ENCODE data around the gene SPHK2.

The SPHK2 gene

DNA sequence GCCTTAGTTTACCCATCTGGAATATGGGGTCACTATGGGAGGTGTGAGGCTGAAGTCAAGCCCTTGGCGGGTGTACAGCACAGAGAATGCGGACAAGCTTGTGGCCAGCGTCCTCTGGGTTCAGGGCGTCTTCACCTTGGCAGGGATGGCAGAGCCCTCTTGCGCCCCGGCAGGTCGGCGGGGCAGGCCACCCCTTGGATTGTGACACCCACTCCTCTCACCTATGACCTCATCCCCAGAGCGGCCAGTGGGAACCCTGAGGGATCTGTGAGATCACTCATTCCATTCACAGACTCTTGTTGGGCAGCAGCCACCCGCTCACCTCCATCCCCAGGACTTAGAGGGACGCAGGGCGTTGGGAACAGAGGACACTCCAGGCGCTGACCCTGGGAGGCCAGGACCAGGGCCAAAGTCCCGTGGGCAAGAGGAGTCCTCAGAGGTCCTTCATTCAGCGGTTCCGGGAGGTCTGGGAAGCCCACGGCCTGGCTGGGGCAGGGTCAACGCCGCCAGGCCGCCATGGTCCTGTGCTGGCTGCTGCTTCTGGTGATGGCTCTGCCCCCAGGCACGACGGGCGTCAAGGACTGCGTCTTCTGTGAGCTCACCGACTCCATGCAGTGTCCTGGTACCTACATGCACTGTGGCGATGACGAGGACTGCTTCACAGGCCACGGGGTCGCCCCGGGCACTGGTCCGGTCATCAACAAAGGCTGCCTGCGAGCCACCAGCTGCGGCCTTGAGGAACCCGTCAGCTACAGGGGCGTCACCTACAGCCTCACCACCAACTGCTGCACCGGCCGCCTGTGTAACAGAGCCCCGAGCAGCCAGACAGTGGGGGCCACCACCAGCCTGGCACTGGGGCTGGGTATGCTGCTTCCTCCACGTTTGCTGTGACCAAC lies 12.6 kb upstream of the SPHK2 start, which contains the start of gene SPACA4:
Gene SPACA4, plus strand, starts transcription at position 280 of the 896 bp plus-strand sequence. Its CDS starts 237 bp downstream, at position 517.
- no peak for DNase-seq

DNA sequence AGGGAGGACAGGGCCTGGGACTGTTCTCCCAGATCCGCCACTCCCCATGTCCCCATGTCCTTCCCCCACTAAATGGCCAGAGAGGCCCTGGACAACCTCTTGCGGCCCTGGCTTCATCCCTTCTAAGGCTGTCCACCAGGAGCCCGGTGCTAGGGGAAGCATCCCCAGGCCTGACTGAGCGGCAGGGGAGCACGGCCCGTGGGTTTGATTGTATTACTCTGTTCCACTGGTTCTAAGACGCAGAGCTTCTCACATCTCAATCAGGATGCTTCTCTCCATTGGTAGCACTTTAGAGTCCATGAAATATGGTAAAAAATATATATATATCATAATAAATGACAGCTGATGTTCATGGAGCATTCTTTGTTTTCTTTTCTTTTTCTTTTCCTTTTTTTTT lies 11.9 kb upstream of the SPHK2 start:
- DNase-seq = no peak

DNA sequence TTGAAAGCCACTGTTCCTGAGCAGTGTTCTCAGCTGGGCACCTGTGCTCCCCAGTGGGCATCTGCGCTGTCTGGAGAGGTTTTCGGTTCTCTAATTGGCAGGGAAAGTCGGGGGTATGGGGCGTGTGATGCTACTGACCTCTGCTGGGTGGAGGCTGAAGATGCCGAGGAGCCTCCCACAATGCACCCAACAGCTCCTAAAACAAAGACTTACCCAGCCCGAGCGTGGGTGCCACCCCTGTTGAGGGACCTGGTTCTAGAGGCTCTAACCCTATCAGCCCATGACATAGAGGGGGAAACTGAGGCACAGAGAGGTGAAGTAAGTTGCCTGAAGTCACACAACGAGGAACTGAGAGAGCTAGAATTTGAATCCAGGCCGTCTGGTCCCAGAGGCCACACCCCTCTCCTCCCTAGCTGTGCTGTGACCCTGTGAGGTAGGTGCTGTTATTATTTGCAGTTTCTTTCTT lies 10.5 kb upstream of the SPHK2 start:
- peak; percentile 57 for DNase-seq

GRCh38 chr19:48609571-48610108 lies 9.7 kb upstream of the SPHK2 start:
- DNase-seq = no peak

- DNase-seq = no peak
These were observed 7.4 kb upstream of the SPHK2 start for GRCh38 chr19:48611872-48612271.

- no peak for DNase-seq
These were observed 6.1 kb upstream of the SPHK2 start for GRCh38 chr19:48613024-48613851.

DNA sequence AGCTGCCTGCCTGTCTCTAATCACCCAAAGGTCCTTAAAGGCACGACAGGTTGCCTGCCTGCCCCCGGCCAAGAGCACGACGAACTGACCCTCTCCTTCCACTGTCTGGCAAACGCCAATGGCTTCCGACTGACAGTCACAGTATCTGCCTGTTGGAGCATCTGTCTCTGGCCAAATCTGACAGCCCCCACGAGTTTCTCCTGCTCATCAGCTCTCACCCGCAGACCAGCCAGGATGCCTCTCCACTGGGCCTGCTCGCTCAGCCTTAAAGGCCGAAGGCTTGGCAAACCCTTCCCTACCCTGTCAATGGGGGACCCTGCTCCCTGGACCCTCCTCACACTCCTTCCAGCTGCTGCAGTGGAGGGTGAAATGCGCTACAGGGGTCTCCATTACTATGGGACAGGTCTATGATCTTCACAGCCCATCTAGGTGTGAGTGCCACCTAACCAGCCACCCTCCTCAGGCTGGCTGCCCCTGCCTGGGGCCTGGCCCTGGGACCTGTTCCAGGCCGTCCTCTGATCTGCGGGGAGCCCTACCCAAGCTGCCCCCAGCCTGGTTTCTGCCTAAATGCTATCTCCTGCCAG lies 5.4 kb upstream of the SPHK2 start:
- DNase-seq = peak; percentile 55

GRCh38 chr19:48614436-48615230 lies 4.7 kb upstream of the SPHK2 start, which contains the start of gene FAM83E:
Gene FAM83E (minus strand): TSS chr19:48615076. CDS start chr19:48613372, 1,704 bp downstream.
- no peak for DNase-seq

DNA sequence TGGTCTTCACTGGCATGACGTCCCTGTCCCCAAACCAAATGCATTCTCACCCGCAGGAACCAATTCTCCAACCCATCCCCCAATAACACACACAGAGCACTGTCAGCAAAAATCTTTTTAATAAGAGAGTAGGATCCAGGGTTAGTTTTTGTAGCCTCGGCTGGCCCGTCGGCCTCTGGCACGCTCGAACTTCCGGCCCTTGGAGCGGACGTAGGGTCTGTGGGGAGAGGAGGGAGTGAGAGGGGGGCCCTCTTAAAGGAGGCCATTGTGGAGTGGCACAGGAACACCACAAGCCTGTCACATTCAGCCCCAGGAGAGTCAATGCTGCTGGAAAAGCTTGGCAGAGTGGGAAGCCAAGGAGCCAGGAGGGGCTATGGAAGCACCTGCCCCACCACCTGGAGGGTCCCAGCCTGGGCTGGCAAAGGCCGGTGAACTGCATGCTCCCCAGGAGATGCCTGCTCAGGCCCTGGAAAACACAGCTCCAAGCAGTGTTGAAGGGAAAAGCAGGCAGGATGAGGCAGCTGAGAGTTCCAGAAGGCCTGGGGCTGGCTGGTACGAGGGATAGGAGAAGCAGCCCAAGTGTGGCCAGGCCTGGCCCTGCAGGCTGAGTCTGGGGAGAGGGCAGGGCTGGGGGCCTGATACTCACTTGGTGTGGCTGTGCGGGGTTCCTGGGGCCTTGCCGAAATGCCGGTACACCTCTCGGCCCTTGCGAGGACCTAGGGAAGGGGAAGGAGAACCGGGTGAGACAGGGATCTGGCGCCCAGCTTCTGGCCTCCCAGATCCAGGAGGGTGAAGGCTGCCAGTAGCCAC lies 3.9 kb upstream of the SPHK2 start:
- no peak for DNase-seq

- no peak for DNase-seq
These were observed 3.3 kb upstream of the SPHK2 start for GRCh38 chr19:48616041-48616436.

DNA sequence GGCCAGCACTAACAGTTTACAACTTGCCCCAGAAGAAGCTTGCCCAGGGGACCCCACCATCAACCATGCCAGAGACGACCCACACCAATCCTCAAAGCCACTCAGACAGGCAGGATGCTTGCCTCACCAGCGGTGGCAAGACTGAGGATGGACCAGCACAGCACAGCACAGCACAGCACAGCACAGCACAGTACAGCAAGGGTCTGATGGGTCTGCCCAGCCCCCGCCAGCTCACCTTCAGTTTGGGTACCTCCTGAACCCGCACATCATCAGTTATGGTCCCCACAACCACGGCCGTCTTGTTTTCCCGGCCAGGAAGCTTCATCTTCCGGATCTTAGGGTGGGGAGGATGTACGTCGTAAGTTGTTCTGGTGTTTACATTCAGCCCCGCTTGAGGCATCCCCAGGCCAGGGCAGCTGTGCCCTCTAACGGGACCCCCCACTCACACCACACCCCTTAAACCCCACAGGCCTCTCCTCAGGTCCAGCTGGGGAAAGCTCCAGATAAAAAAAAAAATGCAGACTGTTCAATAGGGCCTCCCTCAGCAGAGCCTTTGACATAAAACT lies 2.7 kb upstream of the SPHK2 start:
- DNase-seq = no peak

- no peak for DNase-seq
These were observed 2.0 kb upstream of the SPHK2 start for GRCh38 chr19:48617146-48617937.

- no peak for DNase-seq
These were observed 909 bp upstream of the SPHK2 start for GRCh38 chr19:48618278-48618915.

DNA sequence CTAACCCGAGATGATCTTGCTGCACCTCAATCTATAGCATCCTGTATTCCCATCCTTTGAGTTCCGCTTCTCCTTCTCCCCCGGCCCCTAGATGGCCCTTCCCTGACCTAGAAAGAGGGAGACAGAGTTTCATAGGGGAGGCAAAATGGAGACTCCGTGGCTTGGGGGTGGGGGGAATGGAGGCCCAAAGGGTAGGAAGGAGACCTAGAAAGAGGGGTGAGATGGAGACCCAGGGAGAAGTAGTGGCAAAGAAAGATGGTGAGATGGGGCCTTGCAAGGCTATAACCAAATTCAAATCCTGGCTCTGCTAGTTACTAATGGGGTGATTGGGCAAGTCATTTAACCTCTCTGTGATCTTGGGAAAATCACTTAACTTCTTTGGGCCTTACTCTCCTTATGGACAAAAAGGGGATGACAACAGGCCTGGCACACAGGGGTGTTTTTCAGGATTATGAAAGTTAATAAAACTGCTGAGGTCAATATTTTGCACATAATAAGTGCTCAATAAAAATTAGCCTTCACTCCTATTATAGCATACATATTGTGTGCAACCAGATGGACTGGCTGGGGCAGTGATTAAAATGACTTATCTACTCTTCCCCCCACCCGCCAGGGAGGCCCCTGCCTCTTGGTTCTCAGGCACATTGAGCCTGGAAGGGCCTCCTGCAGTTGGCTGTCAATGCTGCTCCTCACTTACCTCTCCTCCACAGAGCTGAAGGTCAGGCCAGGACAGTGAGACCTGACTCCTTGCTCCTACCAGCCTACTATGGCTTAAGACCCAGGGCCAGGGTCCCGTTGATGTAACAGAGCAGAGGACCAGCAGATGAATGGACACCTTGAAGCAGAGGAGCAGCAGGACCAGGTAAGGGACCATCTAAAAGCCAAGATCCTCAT lies 633 bp downstream of the SPHK2 start:
- DNase-seq = no peak

- DNase-seq = no peak
These were observed 4.3 kb downstream of the SPHK2 start for GRCh38 chr19:48623556-48624066.

- DNase-seq = peak; percentile 98
These were observed 4.8 kb downstream of the SPHK2 start for GRCh38 chr19:48624067-48624594.

DNA sequence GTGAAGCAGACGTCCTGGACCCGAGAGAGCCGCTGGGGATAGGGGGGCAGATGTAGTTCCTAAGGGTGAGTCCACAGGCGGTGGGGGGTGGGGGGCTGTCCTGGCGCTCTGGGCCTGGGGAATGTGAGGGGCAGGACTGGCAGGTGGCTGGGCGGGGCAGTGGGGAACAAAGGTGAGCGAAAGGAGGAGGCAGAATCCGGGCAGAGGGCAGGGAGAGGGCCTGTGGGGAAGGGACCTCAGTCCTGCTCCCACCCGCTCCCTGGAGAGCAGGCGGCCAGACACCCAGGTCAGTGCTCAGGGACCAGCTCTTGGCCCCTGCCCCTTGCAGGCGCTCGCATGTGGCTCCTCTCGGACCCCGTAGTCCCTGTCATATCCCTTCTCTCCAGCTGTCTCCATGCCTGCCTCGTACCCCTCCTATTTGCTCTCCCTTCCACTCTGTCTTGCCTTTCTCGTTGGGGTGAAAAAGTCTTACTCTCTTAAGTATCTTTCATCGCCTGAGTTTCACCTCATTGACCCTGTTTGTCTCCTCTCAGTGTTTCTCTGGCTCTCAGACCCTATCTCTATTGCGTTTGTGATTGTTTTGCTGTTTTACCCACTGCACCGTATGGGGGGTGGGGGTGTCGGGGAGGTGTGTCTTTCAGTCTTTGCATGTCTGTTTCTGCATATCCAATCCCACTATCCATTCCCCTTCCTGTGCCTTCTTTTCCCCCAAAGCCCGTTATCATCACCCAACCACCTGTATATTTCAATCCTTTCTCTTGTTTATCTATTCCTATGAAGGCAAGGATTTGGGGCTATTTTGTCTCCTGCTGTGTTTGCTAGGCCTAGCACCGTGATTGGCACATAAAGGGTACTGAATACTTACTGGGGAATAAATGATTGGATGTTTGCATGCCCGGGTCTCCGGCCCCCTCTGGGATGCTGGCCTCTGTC lies 5.8 kb downstream of the SPHK2 start:
- DNase-seq = no peak

All from stimulated activated CD8-positive, alpha-beta memory T cell treated with anti-CD3 and anti-CD28 coated beads, Interleukin-4, amount 100 ng/mL, for 48 hours (primary cell).